ENCODE data around the gene CYP26B1. TPM values are rescaled to one million over a fixed set of nuclear protein-coding genes. Genes with fewer than 3 reads are reported as not detected.

The CYP26B1 gene
- total RNA-seq, 4 donors from 2014 or later, result 10.0 to 106 (median 33.0) TPM

DNA sequence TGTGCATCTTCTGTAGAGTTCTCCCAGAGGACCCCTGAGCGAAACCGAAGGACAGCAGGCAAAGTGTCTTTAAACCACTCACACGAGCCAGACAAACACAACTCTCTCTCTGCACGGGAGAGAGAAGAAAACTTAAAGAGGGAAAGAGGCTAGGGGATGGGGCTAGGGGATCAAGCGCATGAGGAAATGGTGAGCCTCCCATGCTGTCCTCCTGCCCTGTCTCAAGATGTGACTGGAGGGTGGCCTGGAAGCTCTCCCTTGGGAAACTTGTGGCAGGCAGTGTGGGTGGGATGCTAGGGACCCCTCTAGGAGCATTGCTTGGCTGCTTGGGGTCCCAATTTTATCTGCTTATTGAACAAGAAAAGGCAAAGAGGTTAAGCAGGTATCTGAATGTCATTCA is 44.5 kb downstream of the CYP26B1 start:
- TF ChIP-seq, protein P1, sequence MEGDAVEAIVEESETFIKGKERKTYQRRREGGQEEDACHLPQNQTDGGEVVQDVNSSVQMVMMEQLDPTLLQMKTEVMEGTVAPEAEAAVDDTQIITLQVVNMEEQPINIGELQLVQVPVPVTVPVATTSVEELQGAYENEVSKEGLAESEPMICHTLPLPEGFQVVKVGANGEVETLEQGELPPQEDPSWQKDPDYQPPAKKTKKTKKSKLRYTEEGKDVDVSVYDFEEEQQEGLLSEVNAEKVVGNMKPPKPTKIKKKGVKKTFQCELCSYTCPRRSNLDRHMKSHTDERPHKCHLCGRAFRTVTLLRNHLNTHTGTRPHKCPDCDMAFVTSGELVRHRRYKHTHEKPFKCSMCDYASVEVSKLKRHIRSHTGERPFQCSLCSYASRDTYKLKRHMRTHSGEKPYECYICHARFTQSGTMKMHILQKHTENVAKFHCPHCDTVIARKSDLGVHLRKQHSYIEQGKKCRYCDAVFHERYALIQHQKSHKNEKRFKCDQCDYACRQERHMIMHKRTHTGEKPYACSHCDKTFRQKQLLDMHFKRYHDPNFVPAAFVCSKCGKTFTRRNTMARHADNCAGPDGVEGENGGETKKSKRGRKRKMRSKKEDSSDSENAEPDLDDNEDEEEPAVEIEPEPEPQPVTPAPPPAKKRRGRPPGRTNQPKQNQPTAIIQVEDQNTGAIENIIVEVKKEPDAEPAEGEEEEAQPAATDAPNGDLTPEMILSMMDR (IDR thresholded peaks at IDR 0.05; ENCODE audit: low read depth), result no peak

DNA sequence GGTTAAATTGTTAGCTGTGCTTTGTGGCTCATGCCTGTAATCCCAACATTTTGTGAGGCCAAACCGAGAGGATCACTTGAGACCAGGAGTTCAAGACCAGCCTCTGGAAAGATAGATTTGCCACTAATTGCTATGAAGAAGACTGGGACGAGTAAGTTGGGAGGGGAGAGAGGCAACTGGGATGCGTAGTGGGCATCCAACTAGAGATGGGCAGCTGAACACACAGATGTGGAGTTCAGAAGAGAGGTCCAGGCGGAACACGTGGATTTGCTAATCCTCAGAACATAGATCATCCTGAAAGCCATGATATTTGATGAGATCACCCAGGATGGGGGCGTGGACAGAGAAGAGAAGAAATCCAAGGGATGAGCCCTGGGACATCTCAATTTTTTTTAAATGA is 48.7 kb downstream of the CYP26B1 start:
- TF ChIP-seq, protein P1 (IDR thresholded peaks at IDR 0.05; ENCODE audit: low read depth), result no peak

DNA sequence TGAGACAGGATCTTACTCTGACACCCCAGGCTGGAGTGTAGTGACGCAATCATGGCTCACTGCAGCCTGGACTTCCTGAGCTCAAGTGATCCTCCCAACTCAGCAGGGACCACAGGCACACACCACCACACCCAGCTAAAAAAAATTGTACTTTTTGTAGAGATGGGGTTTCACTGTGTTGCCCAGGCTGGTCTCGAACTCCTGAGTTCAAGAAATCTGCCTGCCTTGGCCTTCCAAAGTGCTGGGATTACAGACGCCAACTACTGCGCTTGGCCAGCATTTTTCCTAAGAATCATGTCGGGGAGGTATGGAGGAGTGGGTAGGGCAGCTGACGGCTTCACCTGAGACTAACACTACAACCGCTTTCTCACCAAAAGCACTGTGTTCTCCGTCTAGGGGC is 50.4 kb downstream of the CYP26B1 start:
- TF ChIP-seq, protein P1 (IDR thresholded peaks at IDR 0.05; ENCODE audit: low read depth), result no peak

DNA sequence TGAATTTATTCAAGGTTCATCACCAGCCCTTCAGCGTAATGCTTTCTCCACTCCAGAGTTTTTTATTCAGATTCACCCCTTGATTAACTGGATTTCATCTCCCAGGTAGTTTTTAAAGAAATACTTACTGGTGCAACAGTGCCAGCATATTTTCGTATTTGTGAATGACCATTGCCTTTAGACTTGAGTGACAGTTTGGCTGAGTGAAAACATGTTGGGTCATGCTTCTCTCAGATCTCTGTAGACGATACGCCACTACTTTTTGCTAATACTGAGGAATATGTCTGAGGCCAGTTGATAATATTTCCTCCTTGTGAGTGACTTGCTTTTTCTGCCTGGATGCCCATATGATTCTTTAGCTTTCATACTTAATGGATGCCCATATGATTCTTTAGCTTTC is 51.5 kb downstream of the CYP26B1 start:
- TF ChIP-seq, protein P1 (IDR thresholded peaks at IDR 0.05; ENCODE audit: low read depth), result no peak

DNA sequence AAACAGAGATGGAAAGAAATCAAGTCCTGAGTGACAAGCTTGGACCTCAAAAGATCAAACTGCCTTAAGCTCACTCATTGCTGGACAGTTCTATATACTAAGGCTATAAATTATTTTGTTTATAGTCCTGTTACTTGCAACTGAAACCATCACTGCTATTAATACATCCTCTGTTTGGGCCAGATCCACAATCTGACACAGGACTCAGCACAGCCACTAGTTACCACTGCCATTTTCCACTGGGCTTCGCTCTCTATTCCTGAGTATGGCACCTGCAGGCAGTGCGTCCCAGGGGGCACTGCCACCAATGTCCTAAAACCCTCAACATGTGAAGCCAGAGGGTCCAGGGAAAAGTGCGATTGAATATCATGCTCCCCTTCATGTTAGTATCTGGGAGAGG is 52.3 kb downstream of the CYP26B1 start:
- TF ChIP-seq, protein P1 (IDR thresholded peaks at IDR 0.05; ENCODE audit: low read depth), result no peak

DNA sequence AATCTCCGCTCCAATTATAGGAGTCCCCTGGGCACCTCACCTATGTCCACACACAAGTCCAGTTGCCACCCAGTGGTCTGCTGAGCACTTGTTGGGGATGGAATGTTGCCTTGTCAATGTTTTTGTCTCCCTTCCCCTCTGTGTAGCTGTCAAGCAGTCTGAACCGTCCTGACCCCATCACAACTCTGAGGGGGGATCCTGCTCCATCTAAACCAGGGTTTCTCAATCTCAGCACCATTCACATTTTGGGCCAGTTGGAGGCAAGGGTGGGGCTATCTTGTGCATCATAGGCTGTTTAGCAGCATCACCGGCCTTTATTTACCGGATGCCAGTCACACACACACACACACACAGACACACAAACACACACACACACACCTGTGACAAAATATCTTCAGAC is 53.0 kb downstream of the CYP26B1 start:
- TF ChIP-seq, protein P1 (IDR thresholded peaks at IDR 0.05; ENCODE audit: low read depth), result no peak

DNA sequence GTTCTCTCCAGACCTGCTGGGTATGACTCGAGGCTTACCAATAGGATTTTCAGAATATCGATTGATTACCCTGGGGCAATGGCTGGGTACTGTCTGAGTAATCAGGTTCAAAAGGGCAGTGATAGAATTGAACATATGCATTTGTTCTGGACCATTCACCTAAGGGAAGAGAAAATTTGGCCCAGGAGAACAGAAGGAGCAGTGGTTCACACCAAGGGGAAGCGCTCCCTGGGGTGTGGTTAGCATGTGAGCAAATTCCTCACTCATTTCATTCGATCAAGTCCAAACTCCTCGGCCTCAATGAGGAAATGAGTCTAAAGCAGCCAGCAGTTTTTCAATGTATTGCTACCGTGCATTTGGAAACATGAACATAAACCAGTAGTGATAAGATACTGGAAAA is 55.6 kb downstream of the CYP26B1 start:
- TF ChIP-seq, protein P1 (IDR thresholded peaks at IDR 0.05; ENCODE audit: low read depth), result no peak

Data from subcutaneous adipose tissue (tissue), 4 donors.